Esophagus squamous epithelium (tissue), 5 donors: ENCODE data around the gene LIMCH1. TPM values are rescaled to one million over a fixed set of nuclear protein-coding genes. Genes with fewer than 3 reads are reported as not detected.

Experiments used
- DNase-seq: peaks from one replicate; lab custom pipeline; 2025; lab: John Stamatoyannopoulos, UW
- H3K27ac ChIP-seq, 4 donors: fragments of 200-600 bp; sonication (generic); one replicate each; pipeline ENCODE4 v1.5.1; 2016 to 2019; ENCODE audit warnings: mild to moderate bottlenecking in 1 of 4
- H3K27me3 ChIP-seq, 4 donors: fragments of 200-600 bp; sonication (generic); 1 replicate in 3 of 4; 2 replicates in 1 of 4; pipeline versions ENCODE4 v1.5.1 to v1.6.0; 2017 to 2021; ENCODE audit warnings: antibody characterized with exemption in 1 of 4
- H3K36me3 ChIP-seq, 3 donors: fragments of 200-600 bp; sonication (generic); one replicate each; pipeline ENCODE4 v1.5.1; 2016 to 2019
- H3K4me1 ChIP-seq, 3 donors: fragments of 200-600 bp; sonication (generic); one replicate each; pipeline ENCODE4 v1.5.1; 2017 to 2019
- H3K4me3 ChIP-seq, 4 donors: fragments of 200-600 bp; sonication (generic); 1 replicate in 3 of 4; 2 replicates in 1 of 4; pipeline ENCODE4 v1.5.1; 2016 to 2019; ENCODE audit warnings: mild to moderate bottlenecking in 2 of 4, moderate library complexity in 1 of 4
- H3K9me3 ChIP-seq, 3 donors: fragments of 200-600 bp; sonication (generic); one replicate each; pipeline ENCODE4 v1.5.1; 2016 to 2019
- CTCF ChIP-seq, 6 experiments: fragments of 450-650 bp in 4 of 6; fragments of 200-600 bp in 2 of 6; sonication (generic) in 2 of 6; IDR thresholded peaks; one replicate each; pipeline ENCODE4 v1.5.1; 2016 to 2019; ENCODE audit warnings: antibody characterized with exemption in 6 of 6, mild to moderate bottlenecking in 4 of 6, moderate library complexity in 4 of 6
- POLR2A ChIP-seq, 4 donors: fragments of 450-650 bp; IDR thresholded peaks; one replicate each; pipeline ENCODE4 v1.6.1; 2017; ENCODE audit warnings: antibody characterized with exemption in 4 of 4, mild to moderate bottlenecking in 4 of 4, moderate library complexity in 3 of 4
- WGBS, 2 donors: methylation state at CpG; one replicate each; pipeline ENCODE4 v1.1.5; 2018; 5-methylcytosine and 5-hydroxymethylcytosine counted together
- intact Hi-C: fragments of 100-400 bp; cut with DNase I; formaldehyde crosslinking; loops from one replicate; pipeline ENCODE4 v1.15.0; 2022
- total RNA-seq, 4 donors: library from RNA; depleted of rRNA; stranded (reverse); fragments of >200 nt; gene quantifications; one replicate each; pipeline ENCODE4 v1.1.0, GENCODE V29; 2016
- donor health status: DM: yes; HTN: yes; CAD: no.

Gene LIMCH1
- total RNA-seq, 4 donors from 2014 or later, result 9.8 to 19.1 (median 13.1) TPM

GRCh38 chr4:41678951-41679350, 141.0 kb downstream of the LIMCH1 start:
- H3K27me3 ChIP-seq, result no peaks in the 10 kb centered on the region
- 79 to 86% methylated on average over 2 of the region's 2 CpGs for whole genome bisulfite sequencing, 2 donors
- H3K4me3 ChIP-seq, result no peak overlapping the region
- H3K4me1 ChIP-seq, result no peaks in the 10 kb centered on the region
- H3K36me3 ChIP-seq, result peaks cover 0 to 54% (median 0%) of the 10 kb centered on the region in 3 donors
- TF ChIP-seq POLR2A (IDR thresholded peaks at IDR 0.05), result no peak
- TF ChIP-seq CTCF (IDR thresholded peaks at IDR 0.05), result no peak
- DNase-seq, result no peak
- intact Hi-C loops, result no loop called here
- H3K9me3 ChIP-seq, result no peaks in the 10 kb centered on the region
- no peak overlapping the region for H3K27ac ChIP-seq

- no peak for TF ChIP-seq POLR2A (IDR thresholded peaks at IDR 0.05)
- Histone ChIP-seq H3K9me3 (no peaks in the 10 kb centered on the region), H3K4me1 (no peaks in the 10 kb centered on the region), H3K27ac (no peak overlapping the region), H3K36me3 (peaks cover 0 to 64% (median 0%) of the 10 kb centered on the region in 3 donors), H3K4me3 (no peak overlapping the region), H3K27me3 (no peaks in the 10 kb centered on the region)
- no peak for DNase-seq
- WGBS, 2 donors, result 78 to 82% methylated on average over 4 of the region's 4 CpGs
- intact Hi-C loops, result no loop called here
These were observed 142.0 kb downstream of the LIMCH1 start for GRCh38 chr4:41679991-41680390.

- no peak for DNase-seq
- Histone ChIP-seq H3K36me3 (peaks cover 0 to 70% (median 0%) of the 10 kb centered on the region in 3 donors), H3K27ac (no peak overlapping the region), H3K4me3 (no peak overlapping the region), H3K27me3 (no peaks in the 10 kb centered on the region), H3K9me3 (no peaks in the 10 kb centered on the region), H3K4me1 (no peaks in the 10 kb centered on the region)
- intact Hi-C loops, result no loop called here
- WGBS, 2 donors, result 83 to 94% methylated on average over 2 of the region's 2 CpGs
- no peak for TF ChIP-seq CTCF (IDR thresholded peaks at IDR 0.05)
- no peak for TF ChIP-seq POLR2A (IDR thresholded peaks at IDR 0.05)
These were observed 143.1 kb downstream of the LIMCH1 start for GRCh38 chr4:41681054-41681453.

GRCh38 chr4:41683326-41683725, 145.4 kb downstream of the LIMCH1 start:
- intact Hi-C loops, result no loop called here
- no peaks in the 10 kb centered on the region for H3K9me3 ChIP-seq
- no peak overlapping the region for H3K27ac ChIP-seq
- H3K4me1 ChIP-seq, result no peaks in the 10 kb centered on the region
- DNase-seq, result no peak
- TF ChIP-seq CTCF (IDR thresholded peaks at IDR 0.05) (no peak), POLR2A (IDR thresholded peaks at IDR 0.05) (no peak)
- no peak overlapping the region for H3K4me3 ChIP-seq
- H3K27me3 ChIP-seq, result no peaks in the 10 kb centered on the region
- peaks cover 0 to 76% (median 0%) of the 10 kb centered on the region in 3 donors for H3K36me3 ChIP-seq

- H3K4me3 ChIP-seq, result no peak overlapping the region
- intact Hi-C loops, result no loop called here
- TF ChIP-seq CTCF (IDR thresholded peaks at IDR 0.05) (no peak), POLR2A (IDR thresholded peaks at IDR 0.05) (no peak)
- no peak for DNase-seq
- no peak overlapping the region for H3K27ac ChIP-seq
- 80 to 87% methylated on average over 8 of the region's 8 CpGs for WGBS, 2 donors
- H3K36me3 ChIP-seq, result peaks cover 0 to 88% (median 3%) of the 10 kb centered on the region in 3 donors
- H3K9me3 ChIP-seq, result no peaks in the 10 kb centered on the region
- H3K4me1 ChIP-seq, result no peaks in the 10 kb centered on the region
- H3K27me3 ChIP-seq, result no peaks in the 10 kb centered on the region
These were observed 148.9 kb downstream of the LIMCH1 start for GRCh38 chr4:41686893-41687292.

- Histone ChIP-seq H3K27ac (no peak overlapping the region), H3K9me3 (no peaks in the 10 kb centered on the region), H3K4me1 (no peaks in the 10 kb centered on the region), H3K36me3 (peaks cover 0 to 88% (median 3%) of the 10 kb centered on the region in 3 donors), H3K27me3 (no peaks in the 10 kb centered on the region), H3K4me3 (no peak overlapping the region)
- 89 to 92% methylated on average over 3 to 5 of the region's 5 CpGs for WGBS, 2 donors
- TF ChIP-seq POLR2A (IDR thresholded peaks at IDR 0.05), result no peak
- TF ChIP-seq CTCF (IDR thresholded peaks at IDR 0.05), result no peak
- intact Hi-C loops, result no loop called here
- no peak for DNase-seq
These were observed 150.0 kb downstream of the LIMCH1 start for GRCh38 chr4:41687971-41688370.
